Measurements from ENCODE around the gene MAP4K2.

Gene MAP4K2

DNA sequence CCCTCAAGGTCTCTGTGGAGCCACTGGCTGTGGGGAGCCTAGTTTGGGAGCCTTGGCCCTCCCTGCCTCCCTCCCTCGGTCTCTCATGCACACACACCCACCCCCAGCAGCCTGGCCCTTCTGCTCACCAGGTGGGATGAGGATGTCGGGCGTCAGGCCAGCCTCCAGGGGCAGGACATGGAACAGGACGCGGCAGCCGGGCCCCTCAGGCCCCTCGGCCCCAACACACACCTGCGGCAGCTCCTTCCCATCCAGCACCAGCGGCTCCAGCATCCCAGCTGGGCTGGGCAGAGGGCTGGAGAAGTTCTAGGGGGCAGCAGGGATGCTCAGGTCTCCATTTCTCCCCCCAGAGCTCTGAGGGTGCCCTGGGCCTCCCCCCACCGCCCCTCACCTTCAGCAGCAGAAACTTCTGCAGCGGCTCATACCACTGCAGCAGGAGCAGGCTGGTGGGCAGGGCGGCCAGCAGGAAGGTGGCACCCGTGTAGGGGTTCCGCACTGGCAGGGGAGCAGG is 11.2 kb downstream of the MAP4K2 start:
- no peak for DNase-seq (ENCODE audit: low read depth in 2 of 2)

DNA sequence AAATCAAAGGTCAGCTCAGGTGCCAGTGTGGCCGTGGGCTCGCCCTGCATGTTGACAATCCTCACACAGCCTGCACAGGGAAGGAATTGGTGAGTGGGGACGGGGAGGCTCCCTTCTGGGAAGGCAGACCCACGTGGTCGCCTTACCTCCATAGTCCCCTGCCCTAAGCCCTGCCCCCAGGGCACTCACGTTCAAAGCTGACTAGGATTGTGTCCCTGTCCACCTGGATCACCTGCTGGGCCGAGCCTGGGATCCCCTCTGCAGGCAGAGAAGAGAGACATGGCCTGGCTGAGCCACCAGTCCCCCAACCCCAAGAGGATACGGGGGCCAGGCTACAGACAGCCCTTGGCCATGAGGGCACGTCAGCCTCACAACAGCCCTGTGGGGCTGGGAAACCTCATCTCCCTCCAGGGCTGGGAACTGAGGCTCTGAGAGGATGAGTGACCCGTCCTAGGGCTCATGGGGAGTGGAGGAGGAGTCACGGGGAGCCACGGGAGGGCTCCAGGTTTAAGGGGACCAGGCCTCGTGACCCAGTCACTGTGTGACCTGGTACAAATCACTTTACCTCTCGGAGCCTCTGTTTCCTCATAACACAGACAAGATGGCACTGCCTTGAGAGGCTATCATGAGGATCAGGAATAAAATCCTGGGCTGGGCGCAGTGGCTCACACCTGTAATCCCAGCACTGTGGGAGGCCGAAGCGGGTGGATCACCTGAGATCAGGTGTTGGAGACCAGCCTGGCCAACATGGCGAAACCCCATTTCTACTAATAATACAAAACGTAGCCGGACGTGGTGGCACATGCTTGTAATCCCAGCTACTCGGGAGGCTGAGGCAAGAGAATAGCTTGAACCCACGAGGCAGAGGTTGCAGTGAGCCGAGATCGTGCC is 12.6 kb downstream of the MAP4K2 start:
- no peak for DNase-seq (ENCODE audit: low read depth in 2 of 2)

DNA sequence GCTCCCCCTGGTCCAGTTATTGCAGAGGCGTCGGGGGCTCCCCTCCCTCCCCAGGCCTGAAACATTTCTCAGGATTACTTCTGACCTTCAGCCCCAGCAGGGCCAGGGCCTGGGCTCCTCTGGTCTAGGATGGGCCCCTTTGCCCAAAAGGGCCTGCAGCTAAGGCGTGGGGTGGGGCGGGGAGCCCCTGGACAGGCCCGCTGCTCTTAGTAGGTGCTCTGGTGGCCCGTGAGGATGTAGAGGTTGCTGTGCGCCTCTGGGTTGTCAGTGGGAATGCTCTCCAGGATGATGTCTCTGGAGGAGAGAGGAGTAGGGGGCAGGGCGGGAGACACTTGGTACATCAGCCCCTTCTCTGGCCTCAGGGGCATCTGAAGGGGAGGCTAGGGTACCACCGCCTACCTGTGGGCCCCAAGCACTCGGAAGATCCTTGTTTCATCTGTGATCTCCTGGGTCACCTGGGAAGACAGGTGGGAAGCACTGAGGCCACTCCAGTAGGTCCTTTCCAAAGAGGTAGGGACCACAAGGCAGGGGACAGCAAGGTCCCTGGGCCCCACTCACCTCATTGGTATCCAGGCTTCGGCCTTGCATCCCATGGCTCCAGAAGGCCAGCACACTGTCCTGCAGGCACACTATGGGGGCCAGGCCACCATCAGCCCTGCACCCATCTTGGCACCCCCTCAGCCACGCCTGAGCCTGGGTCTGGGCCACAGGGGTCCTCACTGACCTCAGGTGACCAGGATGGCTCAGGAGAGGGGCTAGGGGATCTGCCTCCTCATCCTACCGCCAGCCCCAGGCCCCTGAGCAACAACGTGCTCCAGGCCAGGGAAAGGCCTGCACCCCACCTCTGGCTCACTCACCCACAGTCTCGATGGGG is 13.4 kb downstream of the MAP4K2 start:
- DNase-seq (ENCODE audit: low read depth in 2 of 2), result no peak

DNA sequence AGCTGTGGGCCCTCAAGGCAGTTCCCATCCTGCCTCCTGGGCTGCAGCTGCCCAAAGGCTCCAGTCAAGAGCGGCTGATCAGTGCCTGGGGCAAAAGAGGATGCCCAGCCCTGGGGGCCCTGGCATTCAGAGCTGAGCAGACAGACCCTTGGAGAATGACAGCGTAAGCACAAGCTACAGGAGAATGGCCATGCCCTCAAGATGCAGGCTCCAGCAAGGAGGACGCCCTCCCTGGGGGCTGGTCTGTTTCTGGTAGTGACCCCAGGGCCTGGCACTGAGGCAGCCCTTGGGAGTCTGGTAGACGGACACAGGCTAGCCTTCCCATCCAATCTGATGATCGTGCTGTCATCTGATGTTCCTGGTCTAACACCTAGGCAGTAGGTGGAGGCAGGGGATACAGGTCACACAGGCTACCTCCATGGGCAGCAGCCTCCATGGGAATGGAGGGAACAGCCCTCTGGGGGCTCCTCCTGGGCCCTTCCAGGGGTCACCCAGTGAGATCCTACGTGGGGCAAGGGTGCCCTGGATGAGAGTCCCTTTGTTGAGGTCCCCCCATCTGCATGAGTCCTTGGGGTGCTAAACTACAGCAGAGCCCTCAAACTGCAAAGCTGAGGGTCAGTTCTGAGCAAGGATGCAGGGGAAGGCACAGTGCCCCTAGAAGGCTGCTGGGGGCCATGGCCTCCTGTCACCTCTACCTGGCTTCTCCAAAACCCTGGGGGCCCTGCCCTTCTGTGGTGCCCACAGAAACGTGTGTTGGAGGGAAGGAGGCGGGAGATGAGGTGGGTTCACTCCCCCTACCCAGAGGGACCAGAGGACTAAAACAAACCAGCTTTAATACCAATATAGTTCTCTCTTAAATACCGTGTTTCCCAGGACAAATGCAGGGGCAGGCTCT is 14.4 kb downstream of the MAP4K2 start:
- no peak for DNase-seq (ENCODE audit: low read depth in 2 of 2)

DNA sequence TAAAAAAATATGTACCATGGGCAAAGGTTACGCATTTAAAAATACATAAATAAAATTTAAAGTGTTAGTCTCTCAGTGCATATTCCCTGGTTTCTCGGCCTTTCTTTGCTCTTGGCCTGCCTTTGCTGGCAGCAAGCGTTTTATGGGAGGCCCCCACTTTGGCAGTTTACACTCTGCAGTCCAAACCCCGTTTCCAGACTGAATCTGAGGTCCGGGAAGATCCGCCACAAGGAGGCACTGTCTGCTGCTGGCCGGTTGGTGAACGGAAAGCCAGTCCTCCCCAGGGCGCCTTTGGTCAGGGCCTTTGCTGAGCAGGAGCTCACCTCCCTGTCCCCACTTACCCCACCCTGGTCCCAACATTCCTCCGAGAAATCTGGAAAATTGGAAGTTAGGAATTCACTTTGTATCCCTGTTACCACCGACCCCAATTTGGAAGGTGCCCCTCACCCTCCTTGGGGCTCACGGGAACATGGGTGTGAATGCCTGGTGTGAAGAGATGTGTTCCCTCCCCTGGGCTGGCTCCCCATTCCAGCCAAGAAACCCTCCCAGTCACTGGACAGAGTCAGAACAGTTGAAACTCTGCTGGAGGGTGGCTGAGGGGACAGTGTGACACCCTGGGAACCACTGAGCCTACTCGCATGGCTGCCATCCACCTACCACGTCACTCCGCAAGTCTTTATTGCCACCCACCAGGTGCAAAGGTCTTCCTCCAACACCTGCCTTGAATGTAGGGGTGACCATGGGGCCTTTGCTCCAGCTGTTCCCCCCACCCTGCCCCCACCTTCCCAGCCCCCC is 15.3 kb downstream of the MAP4K2 start:
- DNase-seq (ENCODE audit: low read depth in 2 of 2), result peak in 1 of 2 donors; percentile 45

DNA sequence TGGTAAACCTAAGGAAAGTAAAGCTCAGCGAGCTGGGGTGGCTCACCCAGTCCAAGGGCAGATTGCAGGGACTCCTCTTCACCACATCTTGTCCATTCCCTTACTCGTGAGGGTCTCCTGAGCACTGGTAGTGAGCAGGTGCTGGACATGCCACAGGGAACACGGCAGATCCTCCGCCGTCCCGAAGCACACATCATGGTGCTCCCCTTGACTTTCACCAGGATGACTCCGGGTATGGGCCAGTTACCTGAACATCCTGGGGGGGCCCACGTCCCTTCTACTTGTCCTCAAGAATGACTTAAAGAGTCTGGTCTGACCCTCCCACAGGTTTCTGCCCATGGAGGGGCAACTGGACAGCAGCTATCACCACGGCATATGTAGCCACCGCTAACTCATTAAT is 16.7 kb downstream of the MAP4K2 start:
- DNase-seq (ENCODE audit: low read depth in 2 of 2), result no peak

DNA sequence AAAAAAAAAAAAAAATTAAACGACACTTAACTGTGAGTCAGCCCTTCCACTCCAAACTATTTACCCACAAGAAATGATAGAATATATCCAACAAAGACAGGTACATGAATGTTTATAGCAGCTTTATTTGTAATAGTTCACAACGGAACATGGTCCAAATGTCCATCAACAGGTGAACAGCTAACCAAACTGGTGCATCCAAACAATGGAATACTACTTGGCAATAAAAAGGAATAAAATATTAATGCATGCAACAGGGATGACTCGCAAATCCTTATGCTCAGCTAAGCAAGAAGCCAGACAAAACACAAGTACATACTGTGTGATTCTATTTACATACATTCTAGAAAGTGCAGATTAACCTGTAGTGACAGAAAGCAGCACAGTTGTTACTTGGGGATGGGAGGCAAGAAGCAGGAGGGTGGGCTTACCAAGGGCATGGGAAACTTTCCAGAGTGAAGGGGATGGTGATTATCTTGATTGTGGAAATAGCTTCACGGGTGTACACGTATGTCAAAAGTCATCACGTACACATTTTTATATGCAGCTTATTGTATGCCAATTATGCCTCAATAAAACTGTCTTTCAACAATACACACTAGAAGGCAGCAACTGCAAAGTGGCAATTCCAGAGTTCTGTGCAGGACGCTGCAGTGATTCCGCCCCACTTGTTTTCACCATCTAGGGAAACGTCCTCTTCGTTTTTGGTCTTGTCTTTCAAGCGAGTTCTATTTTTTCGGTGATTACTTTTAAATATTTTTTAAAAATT is 18.0 kb downstream of the MAP4K2 start:
- no peak for DNase-seq (ENCODE audit: low read depth in 2 of 2)

DNA sequence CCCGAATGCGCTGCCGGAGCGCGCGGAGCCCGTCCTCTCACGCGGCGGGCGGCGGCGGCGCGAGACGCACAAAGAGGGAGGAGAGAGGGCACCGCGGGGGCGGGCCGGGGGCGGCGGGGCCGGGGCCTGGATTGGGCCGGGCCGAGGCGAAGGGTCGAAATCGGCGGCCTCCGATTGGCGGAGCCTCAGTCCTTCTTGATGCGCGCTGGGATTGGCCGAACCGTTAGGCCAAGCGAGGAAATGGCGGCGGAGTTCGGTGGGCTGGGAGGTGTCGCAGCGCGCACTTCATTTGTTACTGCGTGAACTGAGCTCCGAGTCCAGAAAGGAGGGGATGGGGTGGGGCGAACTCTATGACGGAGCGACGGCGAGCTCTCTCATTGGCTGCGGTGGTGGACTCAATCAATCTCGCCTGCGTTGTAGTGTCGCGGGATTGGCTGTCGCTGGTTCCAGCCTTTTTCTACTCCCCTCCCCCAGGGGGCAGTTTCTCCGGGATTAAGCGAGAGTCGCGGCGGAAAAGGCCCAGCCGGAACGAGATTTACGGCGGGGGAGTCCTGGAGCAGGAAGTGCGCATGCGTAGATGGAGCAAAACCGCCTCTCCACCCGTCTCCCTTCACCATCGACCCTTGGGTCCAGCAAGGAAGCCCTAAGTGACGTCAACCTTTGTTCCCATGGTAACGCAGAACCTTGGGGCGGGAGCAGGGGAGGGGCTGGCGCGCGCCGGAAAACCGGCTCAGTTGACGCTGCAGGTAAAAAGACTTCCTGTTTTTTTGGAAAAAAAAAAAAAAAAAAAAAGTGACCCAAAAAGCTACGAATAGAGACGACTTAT is 24.3 kb downstream of the MAP4K2 start, which contains the start of gene SF1:
SF1 (minus strand) TSS at position 70 of the 826 bp plus-strand sequence. CDS start 150 bp downstream, outside the sequence.
- peak; percentile 96 for DNase-seq (ENCODE audit: low read depth in 2 of 2)

DNA sequence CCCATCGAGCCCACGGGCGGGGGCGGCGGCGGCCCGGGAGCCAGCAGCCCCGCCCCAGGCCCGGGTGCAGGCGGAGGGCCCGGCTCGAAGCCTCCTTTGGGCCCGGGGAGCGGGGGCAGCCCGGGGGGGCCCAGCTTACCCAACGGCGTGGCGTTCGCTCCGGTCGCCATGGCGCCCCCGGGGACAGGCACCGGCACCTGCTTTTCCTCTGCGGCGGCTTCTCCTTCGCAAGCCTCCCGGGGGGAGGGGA is 24.9 kb downstream of the MAP4K2 start:
- no peak for DNase-seq (ENCODE audit: low read depth in 2 of 2)

DNA sequence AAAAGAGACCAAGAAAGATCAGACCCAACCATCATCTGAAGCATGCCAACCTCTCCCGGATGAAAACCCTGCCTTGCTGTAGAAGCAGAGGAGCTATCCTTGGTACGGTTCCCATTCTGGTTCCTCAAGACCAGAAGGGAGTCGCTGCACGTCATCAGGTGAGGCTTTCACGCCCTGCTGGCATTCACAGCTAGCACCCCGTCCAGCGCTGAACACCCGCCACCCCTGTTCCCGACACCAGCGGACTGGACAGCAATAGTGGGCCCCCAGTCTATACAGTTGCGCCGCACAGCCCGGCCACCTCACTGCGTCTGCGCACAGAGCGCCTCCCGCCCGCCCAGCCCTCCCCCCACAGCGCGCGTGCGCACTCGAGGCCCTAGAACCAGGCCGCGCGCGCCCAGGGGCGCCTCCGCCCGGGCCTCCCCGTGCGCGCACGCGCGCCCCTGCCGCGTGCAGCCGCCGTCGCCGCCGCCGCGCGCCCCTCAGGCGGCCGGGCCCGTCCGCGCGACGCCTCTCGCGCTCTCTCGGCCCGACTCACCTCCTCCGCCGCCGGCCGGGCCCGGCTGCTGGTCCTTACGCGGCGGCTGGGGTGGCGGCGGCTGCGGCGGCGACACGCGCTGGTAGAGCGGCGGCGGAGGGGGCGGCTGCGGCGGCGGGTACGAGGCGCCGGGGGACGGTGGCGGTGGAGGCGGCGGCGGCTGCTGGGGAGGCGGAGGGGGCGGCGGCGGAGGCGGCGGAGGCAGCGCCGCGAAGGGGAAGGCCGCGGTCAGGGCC is 25.4 kb downstream of the MAP4K2 start:
- DNase-seq (ENCODE audit: low read depth in 2 of 2), result peak; percentile 62 to 63

DNA sequence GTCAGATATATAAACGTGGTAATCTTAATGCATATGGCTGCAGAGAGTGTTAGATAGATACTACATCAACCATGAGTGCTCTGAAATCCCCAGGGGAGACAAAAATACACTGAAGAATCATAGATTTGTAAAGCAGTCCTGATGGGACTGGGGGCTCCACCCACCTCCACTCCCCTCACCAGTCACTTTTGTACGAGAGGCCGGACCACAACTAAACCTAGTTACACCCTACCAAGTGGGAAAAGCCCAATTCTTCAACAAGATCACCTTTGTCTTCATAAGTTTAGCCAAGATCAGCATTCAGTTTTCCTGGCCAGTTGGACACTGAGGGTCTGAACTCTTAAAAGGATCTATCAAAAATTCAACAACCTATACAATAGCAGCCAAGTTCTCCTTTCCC is 26.1 kb downstream of the MAP4K2 start:
- DNase-seq (ENCODE audit: low read depth in 2 of 2), result no peak

DNA sequence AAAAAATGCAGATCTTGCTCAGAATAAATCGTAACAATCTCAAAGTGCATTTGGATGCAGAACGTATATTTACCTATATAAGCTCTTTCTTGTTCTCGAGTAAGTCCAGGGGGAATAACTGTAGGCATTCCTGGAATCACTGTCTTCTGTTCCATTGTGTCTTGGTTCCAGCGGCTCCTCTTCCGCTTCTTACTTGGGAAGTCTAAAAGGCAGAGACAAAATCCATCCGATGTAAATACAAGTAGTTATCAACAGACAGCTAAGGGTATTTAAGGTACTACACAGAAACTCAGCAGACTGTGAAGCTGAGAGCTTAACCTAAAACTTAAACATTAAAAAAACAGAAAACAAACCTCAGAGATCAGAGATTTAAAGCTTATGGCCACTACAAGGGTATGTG is 26.6 kb downstream of the MAP4K2 start:
- DNase-seq (ENCODE audit: low read depth in 2 of 2), result no peak

DNA sequence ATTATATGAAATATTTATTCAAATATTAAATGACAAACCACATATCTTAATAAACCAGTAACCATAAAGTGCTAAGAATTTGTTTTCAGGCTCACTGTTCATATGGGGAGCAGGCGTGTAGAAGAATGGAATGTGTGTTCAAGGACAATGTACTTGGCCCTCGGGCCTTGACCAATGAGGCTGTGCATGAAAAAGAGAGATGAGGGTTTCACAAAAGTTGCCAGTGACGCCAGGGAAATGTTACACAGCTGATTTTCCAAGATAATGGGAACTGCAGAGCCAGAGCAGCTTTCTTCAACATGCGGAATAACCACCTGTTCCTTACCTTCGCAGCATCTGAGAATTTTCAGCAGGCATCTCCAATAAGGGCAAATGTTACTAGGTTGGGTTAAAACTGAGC is 28.9 kb downstream of the MAP4K2 start:
- DNase-seq (ENCODE audit: low read depth in 2 of 2), result no peak

DNA sequence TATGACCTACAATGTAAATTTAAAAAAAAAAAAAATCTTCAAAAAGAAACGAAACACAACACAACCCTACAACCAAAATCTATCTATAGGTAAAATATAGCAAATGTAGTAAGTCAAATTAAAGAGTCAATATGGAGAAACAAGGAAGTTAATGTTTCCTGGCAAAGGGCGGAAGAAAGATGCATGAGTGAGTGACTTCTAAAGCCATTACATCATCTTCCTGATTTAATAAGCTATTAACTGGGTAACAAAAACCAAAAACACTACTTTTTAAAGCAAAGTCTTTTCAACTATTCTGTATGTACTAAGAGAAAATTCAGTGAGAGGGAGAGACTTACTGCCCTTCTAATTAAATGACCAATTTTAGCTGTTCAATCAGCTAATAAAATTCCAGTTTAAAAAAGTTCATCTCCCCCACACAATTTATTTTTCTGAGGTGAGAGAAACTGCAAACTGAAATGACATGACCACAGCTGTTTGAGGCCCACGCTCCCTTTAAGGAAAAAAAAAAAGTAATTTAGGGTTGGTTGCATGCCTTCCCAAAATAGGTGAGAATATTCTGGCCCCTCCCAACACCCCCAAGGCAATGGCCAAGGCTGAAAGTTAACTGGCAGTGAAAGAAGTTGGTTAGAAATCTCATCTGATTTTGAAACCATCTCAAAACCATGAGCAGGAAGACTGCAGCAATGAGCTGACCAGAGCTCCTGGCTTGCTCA is 30.6 kb downstream of the MAP4K2 start:
- no peak for DNase-seq (ENCODE audit: low read depth in 2 of 2)

DNA sequence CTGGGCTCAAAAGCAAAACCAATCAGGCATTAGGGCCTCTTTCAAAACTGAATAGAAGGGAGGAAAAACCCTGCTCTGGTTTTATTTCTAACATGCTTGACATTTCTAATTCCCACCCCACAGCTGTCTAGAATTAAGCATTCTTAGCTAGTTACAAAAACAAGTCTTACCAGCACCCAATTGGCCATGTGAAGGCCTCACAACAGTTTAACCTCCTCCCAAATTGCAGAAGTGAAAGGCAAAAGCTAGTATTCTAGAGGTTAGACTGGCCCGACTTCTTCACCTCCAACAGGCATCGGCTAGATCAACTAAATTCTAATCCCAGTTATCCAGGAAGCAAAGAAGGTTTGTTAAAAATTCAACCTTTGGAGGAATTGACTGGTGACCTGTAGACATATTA is 31.2 kb downstream of the MAP4K2 start:
- no peak for DNase-seq (ENCODE audit: low read depth in 2 of 2)

DNA sequence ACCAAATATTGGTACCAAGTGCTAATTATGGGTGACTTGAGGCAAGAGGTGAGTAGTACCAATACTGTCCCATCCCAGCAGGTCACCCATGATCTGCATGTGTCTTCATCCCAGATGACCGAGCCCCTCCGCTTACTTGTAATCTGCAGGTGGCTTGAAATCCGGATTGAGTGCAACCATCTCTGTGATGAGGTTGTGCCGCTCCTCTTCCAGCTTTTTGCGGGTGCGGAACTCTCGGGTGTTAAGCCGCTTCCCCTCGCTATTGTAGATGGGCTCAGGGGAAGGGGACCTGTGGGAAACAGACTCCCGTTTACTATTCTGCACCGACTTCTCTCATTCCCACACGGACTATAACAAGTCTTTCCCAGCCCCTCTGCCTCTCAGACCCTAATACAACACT is 32.9 kb downstream of the MAP4K2 start:
- no peak for DNase-seq (ENCODE audit: low read depth in 2 of 2)

DNA sequence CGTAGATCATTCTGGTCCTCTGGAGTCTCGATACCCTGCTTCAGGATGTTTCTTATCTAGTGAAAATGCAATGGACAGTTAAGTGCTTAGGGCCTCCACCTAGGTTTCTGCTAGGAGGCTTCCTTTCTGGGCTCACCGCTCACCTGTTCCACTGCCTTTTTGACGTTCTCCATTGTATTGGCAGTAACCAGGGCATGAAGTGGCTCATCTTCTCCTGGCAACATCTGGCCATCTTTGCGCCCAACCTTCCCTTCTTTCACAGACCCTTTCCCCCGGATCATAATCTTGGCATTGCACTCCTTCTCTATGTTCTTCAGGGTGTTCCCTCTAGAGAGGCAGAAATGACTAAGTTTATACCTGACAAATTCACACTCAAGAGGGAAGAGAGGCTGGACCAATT is 33.7 kb downstream of the MAP4K2 start:
- DNase-seq (ENCODE audit: low read depth in 2 of 2), result no peak

DNA sequence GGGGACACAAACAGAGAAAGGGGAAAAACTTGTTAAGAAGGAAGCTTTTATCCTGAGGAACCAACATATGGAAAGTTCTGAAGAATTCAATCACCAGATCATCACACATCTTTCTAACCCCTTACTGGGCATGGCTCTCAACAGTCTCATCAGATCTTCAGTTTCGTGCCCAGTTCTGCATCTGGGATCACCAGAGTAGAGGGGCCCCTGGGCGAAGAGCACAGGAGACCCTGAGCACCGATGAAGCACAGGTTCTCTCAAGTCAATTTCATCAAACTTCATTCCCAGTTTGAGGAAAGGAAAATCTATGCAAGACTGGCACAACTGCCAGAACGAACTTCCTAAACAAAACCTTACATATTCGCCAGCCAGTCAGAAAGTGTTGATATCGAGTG is 34.7 kb downstream of the MAP4K2 start:
- no peak for DNase-seq (ENCODE audit: low read depth in 2 of 2)
